Thyroid gland (tissue), 4 donors: ENCODE results near the gene CFB. TPM values are rescaled to one million over a fixed set of nuclear protein-coding genes. Genes with fewer than 3 reads are reported as not detected.

ENCODE experiments used
- DNase-seq, 2 donors: peaks; one replicate each; pipeline ENCODE4 v3.0.0-alpha.2; 2019
- H3K27ac ChIP-seq, 3 donors: fragments of 200-600 bp; sonication (generic); 1 replicate in 2 of 3; 2 replicates in 1 of 3; pipeline ENCODE4 v1.5.1; 2016 to 2019; ENCODE audit warnings: mild to moderate bottlenecking in 1 of 3, moderate library complexity in 1 of 3
- H3K27me3 ChIP-seq: fragments of 200-600 bp; sonication (generic); one replicate; pipeline ENCODE4 v1.5.1; 2019
- H3K36me3 ChIP-seq, 2 donors: fragments of 200-600 bp; sonication (generic); one replicate each; pipeline ENCODE4 v1.5.1; 2016 to 2019
- H3K4me1 ChIP-seq, 2 donors: fragments of 200-600 bp; sonication (generic); one replicate each; pipeline ENCODE4 v1.5.1; 2017 to 2019
- H3K4me3 ChIP-seq, 3 donors: fragments of 200-600 bp; sonication (generic); replicated peaks in 1 of 3; 1 replicate in 2 of 3; 2 replicates in 1 of 3; pipeline ENCODE4 v1.5.1; 2016; ENCODE audit warnings: mild to moderate bottlenecking in 1 of 3
- H3K9me3 ChIP-seq: fragments of 200-600 bp; sonication (generic); one replicate; pipeline ENCODE4 v1.5.1; 2017
- CTCF ChIP-seq, 6 experiments: fragments of 200-600 bp in 3 of 6; fragments of 450-650 bp in 3 of 6; sonication (generic) in 3 of 6; IDR thresholded peaks; one replicate each; pipeline ENCODE4 v1.5.1; 2016 to 2019; ENCODE audit warnings: antibody characterized with exemption in 6 of 6, mild to moderate bottlenecking in 2 of 6, inconsistent platforms in 1 of 6, moderate library complexity in 1 of 6
- POLR2A ChIP-seq, 2 donors: fragments of 450-650 bp; IDR thresholded peaks; one replicate each; pipeline ENCODE4 v1.6.1; 2017; ENCODE audit warnings: antibody characterized with exemption in 2 of 2, mild to moderate bottlenecking in 2 of 2, moderate library complexity in 1 of 2
- WGBS, 2 donors: methylation state at CpG; one replicate each; pipeline ENCODE4 v1.1.5; 2017; 5-methylcytosine and 5-hydroxymethylcytosine counted together
- intact Hi-C: fragments of 100-400 bp; cut with DNase I; formaldehyde crosslinking; loops from one replicate; pipeline ENCODE4 v1.15.1; 2023
- total RNA-seq, 4 donors: library from RNA; depleted of rRNA; stranded (reverse); fragments of >200 nt; gene quantifications; one replicate each; pipeline ENCODE4 v1.2.3, GENCODE V29; 2016

CFB gene
- total RNA-seq, 4 donors from 2014 or later: 10.5 to 36.7 (median 16.4) TPM

GRCh38 chr6:31948753-31949413 is 3.0 kb downstream of the CFB start:
- no peak overlapping the region for H3K27ac ChIP-seq
- whole genome bisulfite sequencing, 2 donors: 78 to 89% methylated on average over 6 of the region's 6 CpGs
- intact Hi-C loops: no loop called here

GRCh38 chr6:31949926-31950548 is 4.1 kb downstream of the CFB start:
- H3K27me3 ChIP-seq: no peaks in the 10 kb centered on the region
- intact Hi-C loops: loop anchor here (5.0 kb wide), 1 partner anchor 53 kb away; the partner anchor contains the start of gene EHMT2
- DNase-seq: no peak
- H3K4me3 ChIP-seq: no peak overlapping the region
- peaks cover 0 to 15% of the 10 kb centered on the region in 2 donors for H3K4me1 ChIP-seq
- TF ChIP-seq POLR2A (IDR thresholded peaks at IDR 0.05) (no peak), CTCF (IDR thresholded peaks at IDR 0.05) (no peak)
- 88 to 93% methylated on average over 7 of the region's 7 CpGs for WGBS, 2 donors
- H3K9me3 ChIP-seq: no peaks in the 10 kb centered on the region
- H3K36me3 ChIP-seq: peaks cover 30 to 36% of the 10 kb centered on the region in 2 donors
- no peak overlapping the region for H3K27ac ChIP-seq

More at GRCh38 chr6:31948753-31949413, 3.0 kb downstream of the CFB start:
- Histone ChIP-seq H3K4me3 (no peak overlapping the region), H3K4me1 (peaks cover 0 to 19% of the 10 kb centered on the region in 2 donors), H3K36me3 (peaks cover 18 to 25% of the 10 kb centered on the region in 2 donors), H3K9me3 (no peaks in the 10 kb centered on the region), H3K27me3 (no peaks in the 10 kb centered on the region)
- no peak for TF ChIP-seq POLR2A (IDR thresholded peaks at IDR 0.05)
- no peak for TF ChIP-seq CTCF (IDR thresholded peaks at IDR 0.05)
- no peak for DNase-seq

GRCh38 chr6:31952140-31952805 is 6.4 kb downstream of the CFB start:
- H3K27me3 ChIP-seq: no peaks in the 10 kb centered on the region
- H3K27ac ChIP-seq: no peak overlapping the region
- peak; percentile 68 to 72 for DNase-seq
- WGBS, 2 donors: 62 to 68% methylated on average over 5 of the region's 5 CpGs
- TF ChIP-seq CTCF (IDR thresholded peaks at IDR 0.05) (peak; percentile 43 to 66 (median 52)), POLR2A (IDR thresholded peaks at IDR 0.05) (no peak)
- peaks cover 47 to 54% of the 10 kb centered on the region in 2 donors for H3K36me3 ChIP-seq
- H3K4me3 ChIP-seq: no peak overlapping the region
- no peaks in the 10 kb centered on the region for H3K4me1 ChIP-seq
- intact Hi-C loops: loop anchor here (5.0 kb wide), 1 partner anchor 55 kb away; the partner anchor contains the start of gene EHMT2
- H3K9me3 ChIP-seq: no peaks in the 10 kb centered on the region

- intact Hi-C loops: loop anchor here (5.0 kb wide), 1 partner anchor 56 kb away; the partner anchor contains the start of gene EHMT2
These were observed 7.0 kb downstream of the CFB start for GRCh38 chr6:31952890-31953289.

More at GRCh38 chr6:31952890-31953289, 7.0 kb downstream of the CFB start:
- Histone ChIP-seq H3K9me3 (no peaks in the 10 kb centered on the region), H3K27me3 (no peaks in the 10 kb centered on the region), H3K4me3 (no peak overlapping the region), H3K27ac (no peak overlapping the region), H3K4me1 (peaks cover under 1 to 4% of the 10 kb centered on the region in 2 donors), H3K36me3 (peaks cover 47 to 54% of the 10 kb centered on the region in 2 donors)
- WGBS, 2 donors: 80 to 84% methylated on average over 5 of the region's 5 CpGs
- TF ChIP-seq POLR2A (IDR thresholded peaks at IDR 0.05) (no peak), CTCF (IDR thresholded peaks at IDR 0.05) (no peak)
- no peak for DNase-seq
